Stomach (tissue), 9 donors: ENCODE measurements around the gene TAF6. TPM values are rescaled to one million over a fixed set of nuclear protein-coding genes. Genes with fewer than 3 reads are reported as not detected.

ENCODE experiments used
- DNase-seq, 2 donors: peaks; one replicate each; pipeline versions ENCODE4 v3.0.0 to v3.0.0-alpha.2; 2013 to 2019
- H3K27ac ChIP-seq, 5 donors: fragments of 200-600 bp in 4 of 5; sonication (generic) in 4 of 5; one replicate each; pipeline ENCODE4 v1.5.1; 2013 to 2019; ENCODE audit warnings: mild to moderate bottlenecking in 1 of 5, moderate library complexity in 1 of 5
- H3K27me3 ChIP-seq, 3 donors: fragments of 200-600 bp; sonication (generic); one replicate each; pipeline ENCODE4 v1.5.1; 2017 to 2019; ENCODE audit warnings: mixed run types in 1 of 3
- H3K36me3 ChIP-seq, 4 donors: fragments of 200-600 bp; sonication (generic); 1 replicate in 3 of 4; 2 replicates in 1 of 4; pipeline ENCODE4 v1.5.1; 2016 to 2019
- H3K4me1 ChIP-seq, 4 donors: fragments of 200-600 bp; sonication (generic); one replicate each; pipeline ENCODE4 v1.5.1; 2016 to 2019
- H3K4me3 ChIP-seq, 4 donors: fragments of 200-600 bp; sonication (generic) in 3 of 4; one replicate each; pipeline ENCODE4 v1.5.1; 2016 to 2019; ENCODE audit warnings: mild to moderate bottlenecking in 1 of 4
- H3K9me3 ChIP-seq, 4 donors: fragments of 200-600 bp; sonication (generic); one replicate each; pipeline ENCODE4 v1.5.1; 2016 to 2019
- CTCF ChIP-seq, 7 experiments: fragments of 450-650 bp in 4 of 7; fragments of 200-600 bp in 3 of 7; sonication (generic) in 3 of 7; IDR thresholded peaks; one replicate each; pipeline ENCODE4 v1.5.1; 2016 to 2019; ENCODE audit warnings: antibody characterized with exemption in 7 of 7, control low read depth in 2 of 7, mild to moderate bottlenecking in 1 of 7
- EP300 ChIP-seq: sonication (generic); formaldehyde crosslinking; IDR thresholded peaks from one replicate; pipeline ENCODE4 v1.6.1; 2017; ENCODE audit warnings: antibody characterized with exemption
- POLR2A ChIP-seq, 4 donors: fragments of 450-650 bp; IDR thresholded peaks; one replicate each; pipeline ENCODE4 v1.6.1; 2016; ENCODE audit warnings: antibody characterized with exemption in 4 of 4, control low read depth in 2 of 4, mild to moderate bottlenecking in 1 of 4, moderate library complexity in 1 of 4
- POLR2AphosphoS5 ChIP-seq, 3 donors: sonication (generic); formaldehyde crosslinking; IDR thresholded peaks; one replicate each; pipeline ENCODE4 v1.6.1; 2016; ENCODE audit warnings: antibody characterized with exemption in 3 of 3
- WGBS, 5 donors: extraction: QIAGEN DNeasy Blood & Tissue Kit in 3 of 5; methylation state at CpG; one replicate each; pipeline versions ENCODE4 v1.1.5 to v1.1.7; 2013 to 2018; 5-methylcytosine and 5-hydroxymethylcytosine counted together
- intact Hi-C: fragments of 100-400 bp; cut with DNase I; formaldehyde crosslinking; loops from one replicate; pipeline ENCODE4 v1.15.1; 2023; ENCODE audit warnings: low total_unique reads
- polyA plus RNA-seq, 3 donors: library from polyadenylated mRNA; stranded (reverse); fragments of 200-250 nt; gene quantifications; one replicate each; pipeline ENCODE4 v1.2.3, GENCODE V29; 2013
- total RNA-seq, 5 donors: library from RNA; depleted of rRNA; stranded (reverse); fragments of >200 nt; gene quantifications; one replicate each; pipeline versions ENCODE4 v1.1.0 to v1.2.3, GENCODE V29; 2014 to 2016
- donor health status: healthy with polysubstance abuse.
- donor health status: Bipolar disorder and iron deficiency.
- donor health status: healthy.

TAF6 gene
- total and polyA plus RNA-seq, 8 donors: 15.4 to 106 (median 28.4) TPM

- Histone ChIP-seq H3K27ac (no peak overlapping the region), H3K4me1 (peaks cover 21 to 44% (median 34%) of the 10 kb centered on the region in 4 donors), H3K4me3 (no peak overlapping the region), H3K27me3 (no peaks in the 10 kb centered on the region), H3K36me3 (peaks cover 50 to 75% (median 74%) of the 10 kb centered on the region in 4 donors), H3K9me3 (peaks cover 2 to 12% (median 9%) of the 10 kb centered on the region in 4 donors)
- TF ChIP-seq POLR2AphosphoS5 (IDR thresholded peaks at IDR 0.05): no peak
- no peak for TF ChIP-seq EP300
- TF ChIP-seq POLR2A (IDR thresholded peaks at IDR 0.05): no peak
- no peak for TF ChIP-seq CTCF (IDR thresholded peaks at IDR 0.05)
- 81 to 95% (median 90%) methylated on average over 4 of the region's 4 CpGs for WGBS, 5 donors
- intact Hi-C loops: no loop called here
- DNase-seq: no peak
These were observed 42.0 kb downstream of the TAF6 start for GRCh38 chr7:100077205-100077604.

- Histone ChIP-seq H3K9me3 (peaks cover 14 to 29% (median 27%) of the 10 kb centered on the region in 4 donors), H3K36me3 (peaks cover 68 to 93% (median 92%) of the 10 kb centered on the region in 4 donors), H3K27me3 (no peaks in the 10 kb centered on the region), H3K27ac (no peak overlapping the region), H3K4me1 (peaks cover 12 to 34% (median 22%) of the 10 kb centered on the region in 4 donors), H3K4me3 (no peak overlapping the region)
- no peak for DNase-seq
- intact Hi-C loops: no loop called here
- TF ChIP-seq POLR2AphosphoS5 (IDR thresholded peaks at IDR 0.05) (no peak), CTCF (IDR thresholded peaks at IDR 0.05) (no peak), EP300 (no peak), POLR2A (IDR thresholded peaks at IDR 0.05) (no peak)
- 89 to 99% (median 95%) methylated on average over 6 of the region's 6 CpGs for WGBS, 5 donors
These were observed 43.7 kb downstream of the TAF6 start for GRCh38 chr7:100075418-100075817.

GRCh38 chr7:100074841-100075240 is 44.3 kb downstream of the TAF6 start:
- 91 to 96% (median 96%) methylated on average over 7 of the region's 7 CpGs for WGBS, 5 donors
- Histone ChIP-seq H3K36me3 (peaks cover 73 to 99% (median 98%) of the 10 kb centered on the region in 4 donors), H3K27me3 (no peaks in the 10 kb centered on the region), H3K4me1 (peaks cover 6 to 29% (median 16%) of the 10 kb centered on the region in 4 donors), H3K4me3 (no peak overlapping the region), H3K9me3 (peaks cover 14 to 35% (median 31%) of the 10 kb centered on the region in 4 donors), H3K27ac (no peak overlapping the region)
- intact Hi-C loops: no loop called here
- TF ChIP-seq CTCF (IDR thresholded peaks at IDR 0.05): no peak
- TF ChIP-seq POLR2AphosphoS5 (IDR thresholded peaks at IDR 0.05): no peak
- no peak for TF ChIP-seq POLR2A (IDR thresholded peaks at IDR 0.05)
- TF ChIP-seq EP300: no peak
- no peak for DNase-seq

- Histone ChIP-seq H3K27ac (no peak overlapping the region), H3K36me3 (peaks cover 75 to 100% (median 99%) of the 10 kb centered on the region in 4 donors), H3K4me3 (no peak overlapping the region), H3K27me3 (no peaks in the 10 kb centered on the region), H3K4me1 (peaks cover 0 to 6% (median 0%) of the 10 kb centered on the region in 4 donors), H3K9me3 (peaks cover 14 to 37% (median 32%) of the 10 kb centered on the region in 4 donors)
- 92 to 99% (median 98%) methylated on average over 10 of the region's 10 CpGs for WGBS, 5 donors
- intact Hi-C loops: no loop called here
- DNase-seq: no peak
- TF ChIP-seq POLR2AphosphoS5 (IDR thresholded peaks at IDR 0.05): no peak
- no peak for TF ChIP-seq POLR2A (IDR thresholded peaks at IDR 0.05)
- no peak for TF ChIP-seq CTCF (IDR thresholded peaks at IDR 0.05)
- TF ChIP-seq EP300: no peak
These were observed 46.7 kb downstream of the TAF6 start for GRCh38 chr7:100072462-100072861.
